ENCODE results near the gene TMEM89.

TMEM89 gene

DNA sequence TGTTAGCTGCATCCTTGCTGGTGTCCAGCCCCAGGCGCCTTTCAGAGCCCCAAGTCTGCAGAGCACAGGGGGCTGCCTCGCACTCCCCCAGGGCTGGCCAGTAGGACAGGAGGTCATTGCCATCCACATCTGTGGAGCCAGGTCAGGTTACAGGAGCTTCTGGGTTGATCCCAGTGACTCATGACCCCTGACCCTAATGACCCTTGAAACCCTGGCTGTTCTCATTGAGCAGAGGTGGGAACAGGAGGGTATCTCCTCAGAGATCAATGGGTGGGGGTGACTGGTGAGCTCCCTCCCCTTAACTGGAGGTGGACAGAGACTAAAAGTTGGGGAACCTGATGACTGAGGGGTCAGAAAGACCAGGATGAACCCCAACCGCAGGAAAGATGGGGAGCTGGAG lies 19.8 kb upstream of the TMEM89 start:
- DNase-seq: no peak

DNA sequence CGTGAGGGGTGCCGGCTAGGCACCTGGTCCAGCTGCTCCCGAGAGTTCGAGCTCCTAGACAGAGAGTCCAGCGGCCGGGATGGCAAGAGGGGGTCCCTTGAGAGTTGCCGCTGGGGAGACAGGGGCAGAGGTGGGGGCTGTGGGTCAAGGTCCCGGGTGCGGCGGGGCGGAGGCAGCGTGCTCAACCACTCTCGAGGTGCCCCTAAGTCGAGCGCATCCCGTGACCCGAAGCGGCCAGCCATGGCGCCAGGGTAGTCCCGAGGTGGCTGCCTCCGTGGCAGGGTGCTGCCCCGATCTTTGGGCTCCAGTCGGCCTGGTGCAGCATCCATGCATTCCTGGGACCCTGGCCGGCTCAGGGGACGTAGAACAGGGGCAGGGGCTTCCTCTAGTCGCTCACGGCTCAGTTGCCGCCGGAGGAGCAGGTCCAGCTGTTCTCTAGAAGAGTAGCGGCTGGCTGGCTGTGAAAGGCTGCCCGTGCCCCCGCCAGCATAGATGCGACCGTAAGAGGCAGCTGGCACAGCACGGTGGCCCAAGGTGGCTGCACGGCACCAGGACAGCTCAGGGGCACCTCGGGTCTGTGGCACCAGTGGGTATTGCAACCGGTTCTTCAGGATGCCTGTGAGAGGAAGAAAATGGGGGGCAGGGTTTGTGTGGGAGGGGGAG lies 18.5 kb upstream of the TMEM89 start:
- DNase-seq: no peak

DNA sequence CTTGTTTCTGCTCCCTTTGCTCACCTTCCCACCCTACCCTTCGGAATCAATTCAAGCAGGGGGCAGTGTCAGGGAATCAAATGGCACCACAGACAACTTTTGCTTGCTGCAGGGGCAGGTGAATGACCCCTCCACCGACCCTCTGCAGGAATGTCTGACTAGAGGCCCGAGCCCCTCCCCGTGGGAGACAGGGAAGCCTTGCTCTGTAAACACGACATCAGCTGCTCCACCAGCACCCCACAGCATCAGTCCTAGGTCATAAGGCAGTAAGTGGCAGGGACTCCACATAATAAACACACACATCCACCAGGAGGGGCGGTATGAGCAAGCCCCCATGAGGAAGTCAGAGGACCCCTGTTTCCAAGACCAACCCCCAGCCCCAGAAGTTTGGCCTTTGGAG lies 15.7 kb upstream of the TMEM89 start:
- DNase-seq: no peak

DNA sequence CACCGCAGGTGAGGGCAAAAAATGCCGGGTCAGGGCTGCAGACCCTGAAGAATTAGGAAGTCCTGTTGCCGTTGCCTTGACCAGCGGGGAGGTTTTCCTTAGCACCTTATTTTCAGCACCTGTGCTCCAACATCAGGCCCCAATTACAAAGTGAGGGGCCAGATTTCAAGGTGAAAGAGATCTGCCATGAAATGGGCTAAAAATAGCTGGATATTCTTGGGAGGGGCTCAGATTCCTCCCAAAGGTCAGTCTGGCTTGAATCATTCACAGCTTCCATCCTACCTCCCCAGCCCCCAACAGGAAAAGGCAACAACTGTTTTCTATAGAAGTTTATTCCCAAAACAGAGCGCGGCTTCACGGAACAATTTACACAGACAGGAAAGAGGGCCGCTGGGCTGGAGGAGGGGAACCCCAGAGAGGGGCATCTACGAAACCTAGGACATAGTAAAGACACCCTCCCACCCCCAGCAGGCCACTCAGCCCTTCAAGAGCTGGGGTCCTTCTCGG lies 14.6 kb upstream of the TMEM89 start:
- no peak for DNase-seq

DNA sequence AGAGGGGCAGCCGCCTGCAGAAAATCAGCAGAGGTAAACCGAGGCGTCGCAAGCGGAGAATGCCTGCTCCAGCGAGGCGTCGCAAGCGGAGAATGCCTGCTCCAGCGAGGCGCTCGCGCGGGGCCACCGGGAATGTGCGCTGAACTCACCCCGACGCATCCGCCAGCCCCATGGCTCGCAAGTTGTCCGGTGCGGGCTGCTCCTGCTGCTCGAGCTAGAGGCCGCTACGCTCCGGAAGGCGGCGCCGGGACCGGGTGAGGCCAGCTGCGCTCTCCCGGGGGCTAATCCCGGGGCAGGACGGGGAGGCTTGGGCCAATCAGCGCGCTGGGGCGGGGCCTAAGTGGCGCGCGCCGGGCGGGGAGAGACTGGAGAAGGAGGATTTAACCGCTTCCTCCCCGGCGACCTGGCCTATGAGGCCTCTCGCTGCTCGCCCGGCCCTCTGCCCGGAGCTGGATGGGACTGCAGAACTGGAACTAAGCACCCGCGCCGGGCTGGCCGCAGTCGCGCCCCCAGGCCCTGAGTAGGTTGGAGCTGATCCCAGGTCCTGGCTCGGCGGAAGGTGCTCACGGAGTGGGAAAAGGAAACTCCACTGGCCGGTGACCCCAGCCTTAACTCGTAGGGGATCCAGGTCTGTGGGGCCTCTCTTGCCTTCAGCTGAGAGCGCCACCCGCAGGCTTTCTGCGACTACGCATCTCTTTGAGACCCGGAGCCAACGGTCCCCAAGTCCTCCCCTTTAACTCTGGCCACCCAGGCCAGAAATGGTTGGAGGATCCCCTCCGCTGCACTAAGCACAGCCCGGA lies 13.9 kb upstream of the TMEM89 start, which contains the start of gene SLC26A6:
TSS of gene SLC26A6 (minus strand) at position 240 of the 800 bp plus-strand sequence. CDS start at position 172, 68 bp downstream.
- DNase-seq: peak; percentile 80

DNA sequence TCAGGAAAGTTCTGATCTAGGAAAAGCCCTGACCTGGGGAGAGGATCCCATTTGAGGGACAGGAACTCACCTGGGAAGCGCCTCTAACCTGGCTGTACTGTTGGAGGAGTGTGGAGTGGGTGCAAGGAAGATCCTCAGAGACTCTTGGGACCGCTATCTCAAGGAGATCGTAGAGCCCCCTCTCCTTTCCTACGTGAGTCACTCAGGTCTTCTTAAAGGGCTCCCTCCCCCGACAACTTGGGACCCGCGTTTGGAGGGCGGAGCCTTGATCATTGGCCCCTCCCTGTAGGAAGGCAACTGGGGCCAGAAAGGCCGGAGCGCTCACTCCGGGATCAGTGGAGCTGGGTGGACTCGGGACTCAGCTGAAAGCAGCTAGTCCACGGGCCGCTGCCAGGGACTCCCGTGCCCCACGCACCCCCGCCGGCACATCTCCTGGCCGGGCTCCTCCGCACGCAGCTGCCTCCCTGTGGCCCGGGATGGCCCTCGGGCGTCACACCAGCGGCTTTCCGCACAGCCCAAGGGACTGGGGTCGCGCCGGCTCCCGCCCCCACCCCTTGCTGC lies 13.2 kb upstream of the TMEM89 start:
- DNase-seq: no peak

DNA sequence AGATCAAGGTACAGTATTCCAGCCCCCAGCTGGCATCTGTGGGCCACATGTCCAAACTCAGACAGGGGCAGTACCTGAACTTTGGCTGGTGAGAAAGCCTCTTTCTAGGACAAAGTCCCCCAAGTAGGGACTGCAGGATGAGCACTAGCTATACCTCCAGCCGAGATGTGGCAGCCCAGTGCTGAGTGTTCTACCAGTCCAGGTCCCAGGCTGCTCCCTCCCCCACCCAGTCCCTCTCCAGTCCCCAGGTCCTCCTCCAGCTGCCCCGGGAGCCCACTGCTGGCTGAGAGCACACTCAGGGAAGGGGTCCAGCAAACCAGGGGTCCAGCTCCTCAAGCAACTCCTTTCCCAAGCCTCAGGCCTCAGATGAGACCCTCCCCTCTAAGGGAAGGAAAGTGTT lies 12.2 kb upstream of the TMEM89 start:
- no peak for DNase-seq

DNA sequence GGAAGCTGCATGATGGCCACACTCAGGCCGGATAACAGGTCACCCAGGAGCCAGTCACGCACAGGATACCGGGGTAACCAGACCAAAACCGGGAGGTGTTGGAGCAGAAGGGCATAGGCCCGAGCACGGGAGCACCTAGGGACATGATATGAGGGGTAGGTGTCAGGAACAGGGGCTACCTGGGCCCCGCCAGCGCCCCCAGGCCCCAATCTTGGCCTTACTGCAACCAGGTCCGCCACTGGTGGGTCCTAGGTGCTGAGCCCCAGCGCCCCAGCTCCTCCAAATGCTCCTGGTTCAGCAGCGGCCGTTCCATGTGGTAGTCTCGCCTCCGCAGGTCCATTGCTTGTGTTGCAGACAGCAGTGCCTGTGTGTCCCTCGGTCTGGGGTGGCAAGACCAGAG lies 11.7 kb upstream of the TMEM89 start:
- DNase-seq: no peak

DNA sequence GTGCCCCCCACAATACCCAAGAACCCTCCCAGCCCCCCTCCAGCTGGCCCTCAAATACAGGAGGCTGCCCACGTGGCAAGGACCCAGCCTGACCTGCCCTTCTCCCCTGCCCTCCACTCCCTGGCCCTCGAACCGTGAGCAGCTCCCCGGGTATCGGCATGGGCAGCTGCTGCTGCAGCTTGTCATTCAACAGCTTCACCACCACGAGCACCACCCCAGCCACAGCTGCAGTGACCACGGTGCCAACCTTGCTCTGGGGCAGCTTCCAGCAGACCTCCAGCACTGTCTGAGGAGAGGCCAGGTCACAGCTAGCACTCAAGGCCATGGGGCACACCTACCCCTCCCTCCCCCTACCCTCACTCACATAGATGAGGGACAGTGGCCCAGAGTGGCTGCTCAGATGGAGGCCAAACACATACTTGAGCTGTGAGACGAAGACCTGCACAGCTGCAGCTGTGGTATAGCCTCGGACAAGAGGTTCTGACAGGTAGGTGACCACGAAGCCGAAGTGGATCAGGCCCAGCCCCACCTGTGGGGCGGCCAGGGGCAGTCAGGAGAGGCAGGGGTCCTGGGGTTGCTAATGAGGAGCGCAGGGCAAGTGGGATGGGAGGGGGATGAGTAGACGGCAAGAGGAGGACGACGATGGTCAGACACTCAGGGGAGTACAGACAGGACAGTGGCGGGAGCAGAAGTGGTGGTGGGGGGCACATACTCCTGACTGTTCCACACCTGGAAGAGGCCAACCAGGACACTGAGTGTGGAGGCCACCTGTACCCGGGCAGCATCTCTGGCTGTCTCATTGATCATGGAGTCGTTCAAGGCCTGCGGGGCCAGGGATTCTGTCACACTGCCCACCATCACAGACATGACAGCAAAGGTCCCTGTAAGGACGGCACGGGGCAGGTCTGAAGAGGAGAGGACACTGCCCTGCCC lies 10.2 kb upstream of the TMEM89 start:
- no peak for DNase-seq

DNA sequence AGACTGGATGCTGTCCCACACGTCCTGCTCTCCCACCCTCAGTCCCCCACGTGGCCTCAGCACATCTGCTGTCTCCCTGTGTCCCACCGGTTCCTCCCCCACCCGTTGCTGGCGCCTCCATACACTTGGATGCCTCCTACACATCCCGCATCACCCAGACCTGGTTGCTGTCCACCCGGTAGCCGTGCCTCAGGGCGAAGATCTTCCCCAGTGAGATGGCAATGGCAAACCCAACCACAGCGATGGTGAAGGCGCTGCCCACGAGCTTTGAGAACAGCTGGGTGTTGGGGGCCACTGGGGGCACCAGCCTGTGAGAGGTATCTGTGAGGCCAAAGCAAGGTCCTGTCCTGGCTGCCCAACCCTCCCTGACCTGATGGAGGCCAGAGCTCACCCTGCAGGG lies 9.3 kb upstream of the TMEM89 start:
- no peak for DNase-seq

DNA sequence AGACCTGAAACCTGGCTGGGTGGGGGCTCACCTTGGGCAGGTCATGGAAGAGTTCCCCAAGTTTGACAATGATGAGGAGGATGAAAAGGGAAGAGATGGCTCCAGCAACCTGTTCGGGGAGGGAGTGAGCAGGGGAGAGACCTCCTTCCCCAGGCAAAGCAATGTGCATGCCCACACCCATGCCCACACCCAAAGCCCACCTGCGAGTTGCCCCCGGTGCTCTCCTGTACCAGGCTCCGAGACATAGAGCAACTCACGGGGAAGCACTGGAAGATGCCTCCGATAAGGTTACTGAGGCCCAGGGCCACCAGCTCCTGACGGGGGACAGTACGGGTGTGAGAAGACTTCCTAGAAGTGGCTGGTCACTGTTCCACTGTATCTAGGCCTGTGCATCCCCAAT lies 8.8 kb upstream of the TMEM89 start:
- no peak for DNase-seq

DNA sequence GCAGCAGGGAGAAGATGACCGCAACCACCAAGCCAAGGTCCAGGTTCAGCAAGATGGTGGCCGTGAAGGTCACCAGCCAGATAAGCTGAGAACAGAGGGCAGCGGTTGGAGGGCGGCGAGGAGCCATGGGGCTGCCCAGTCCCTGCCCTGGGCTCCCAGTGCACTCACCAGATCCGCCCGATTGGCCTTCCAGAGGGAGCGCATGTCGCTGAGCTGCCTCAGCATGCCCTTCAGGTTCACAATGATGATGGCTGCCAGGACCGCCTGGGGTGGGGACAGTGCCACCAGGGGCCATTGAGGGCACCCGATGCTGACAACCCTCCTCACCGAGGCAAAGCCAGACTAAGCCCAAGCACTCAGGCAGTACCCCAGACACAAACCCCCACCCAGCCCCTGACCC lies 8.3 kb upstream of the TMEM89 start:
- no peak for DNase-seq

DNA sequence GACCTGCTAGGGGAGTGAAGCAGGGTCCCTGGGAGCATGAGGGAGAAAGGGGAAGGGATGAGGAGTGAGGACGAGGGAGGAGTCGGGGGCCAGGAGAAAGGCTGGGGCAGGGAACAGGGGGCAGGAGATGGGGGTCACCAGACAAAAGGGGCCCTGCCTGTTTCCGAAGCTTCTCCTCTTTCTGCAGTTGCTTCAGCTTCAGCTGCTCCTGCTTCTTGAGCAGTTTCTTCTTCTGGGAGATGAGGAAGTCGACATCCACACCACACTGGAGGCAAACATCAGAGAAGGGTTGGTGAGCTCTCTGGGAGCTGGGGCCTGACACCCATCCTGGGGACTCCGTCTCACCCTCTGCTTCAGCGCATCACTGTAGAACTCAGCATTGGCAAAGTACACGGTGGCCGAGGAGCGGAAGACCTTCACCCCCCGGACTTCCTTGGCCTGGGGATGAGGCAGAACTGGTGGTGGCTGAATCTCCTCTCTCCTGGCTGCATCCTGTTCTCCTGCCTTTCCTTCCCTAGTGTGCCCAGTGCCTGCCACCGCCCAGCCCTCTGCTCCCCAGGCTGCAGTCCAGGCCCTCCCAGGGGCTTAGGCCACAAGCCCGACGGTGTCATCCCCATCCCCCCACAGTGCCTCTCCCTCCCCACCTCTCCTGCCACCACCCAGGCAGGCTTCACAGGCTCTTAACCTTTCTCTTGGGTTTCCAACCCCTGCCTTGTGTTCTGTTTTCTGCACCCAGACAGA lies 6.9 kb upstream of the TMEM89 start:
- no peak for DNase-seq

DNA sequence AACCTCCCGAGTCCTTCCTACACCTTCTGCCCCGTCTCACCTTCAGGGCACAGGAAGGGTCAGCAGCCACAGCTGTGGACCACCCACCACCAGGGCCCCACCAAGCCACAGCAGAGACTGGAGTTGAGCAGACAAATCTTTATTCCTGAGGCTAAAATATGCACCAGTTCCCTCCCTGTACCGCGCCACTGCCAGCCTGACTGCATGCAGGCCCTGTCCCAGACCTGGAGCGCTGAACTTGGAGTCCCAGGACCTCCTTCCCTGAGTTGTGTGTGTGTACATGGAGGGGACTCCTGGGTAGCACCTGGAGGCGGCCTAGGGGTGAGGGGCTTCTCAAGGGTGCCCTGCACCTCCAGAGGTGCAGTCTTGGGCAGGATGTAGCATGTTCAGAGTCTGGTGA lies 4.0 kb upstream of the TMEM89 start:
- no peak for DNase-seq

DNA sequence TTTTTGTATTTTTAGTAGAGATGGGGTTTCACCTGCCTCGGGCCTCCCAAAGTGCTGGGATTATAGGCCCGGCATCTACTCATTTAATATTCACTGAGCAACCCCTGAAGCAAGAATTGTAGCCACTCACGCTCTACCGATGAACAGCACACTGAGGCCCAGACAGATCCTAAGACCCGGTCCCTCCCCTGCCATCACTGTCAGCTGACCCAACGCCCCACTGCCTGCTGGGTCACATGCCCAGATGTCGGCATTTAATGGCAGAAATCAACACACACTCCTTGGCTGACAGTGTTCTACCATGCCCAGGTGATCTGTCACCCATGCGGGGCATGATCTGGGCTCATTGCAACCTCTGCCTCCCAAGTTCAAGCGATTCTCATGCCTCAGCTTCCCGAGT lies 3.2 kb upstream of the TMEM89 start:
- no peak for DNase-seq

DNA sequence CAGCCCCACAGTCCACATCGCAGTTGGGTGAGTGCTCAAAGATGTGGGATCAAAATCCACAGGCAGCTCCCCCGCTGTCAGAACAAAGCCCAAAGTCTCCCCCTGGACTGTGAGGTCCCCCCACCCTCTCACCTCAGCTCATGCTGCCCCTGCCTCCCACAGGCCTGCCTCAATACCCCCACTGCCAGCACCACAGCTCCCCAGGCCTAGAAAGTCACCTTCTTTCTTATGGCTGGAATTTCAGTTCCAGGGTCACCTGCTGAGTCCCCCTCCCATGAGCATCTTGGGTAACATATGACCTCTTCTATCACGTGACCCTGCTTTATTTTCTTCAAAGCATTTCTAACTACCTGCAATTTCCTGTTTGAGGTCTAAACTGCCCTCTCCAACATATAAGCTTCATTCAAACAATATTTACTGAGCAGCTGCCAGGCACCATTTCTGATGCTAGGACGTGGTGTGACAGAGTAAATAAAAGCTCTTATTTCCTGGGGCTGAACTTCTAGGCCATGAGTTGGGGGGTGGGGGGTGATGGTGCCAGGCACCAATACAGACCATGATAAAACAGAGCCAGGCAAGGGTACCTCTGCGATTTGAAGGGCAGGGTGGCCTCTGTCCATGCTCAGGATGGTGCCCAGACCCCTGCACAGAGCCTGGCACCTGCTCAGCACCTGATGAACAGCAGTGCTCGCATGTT lies 2.4 kb upstream of the TMEM89 start:
- DNase-seq: peak; percentile 16

DNA sequence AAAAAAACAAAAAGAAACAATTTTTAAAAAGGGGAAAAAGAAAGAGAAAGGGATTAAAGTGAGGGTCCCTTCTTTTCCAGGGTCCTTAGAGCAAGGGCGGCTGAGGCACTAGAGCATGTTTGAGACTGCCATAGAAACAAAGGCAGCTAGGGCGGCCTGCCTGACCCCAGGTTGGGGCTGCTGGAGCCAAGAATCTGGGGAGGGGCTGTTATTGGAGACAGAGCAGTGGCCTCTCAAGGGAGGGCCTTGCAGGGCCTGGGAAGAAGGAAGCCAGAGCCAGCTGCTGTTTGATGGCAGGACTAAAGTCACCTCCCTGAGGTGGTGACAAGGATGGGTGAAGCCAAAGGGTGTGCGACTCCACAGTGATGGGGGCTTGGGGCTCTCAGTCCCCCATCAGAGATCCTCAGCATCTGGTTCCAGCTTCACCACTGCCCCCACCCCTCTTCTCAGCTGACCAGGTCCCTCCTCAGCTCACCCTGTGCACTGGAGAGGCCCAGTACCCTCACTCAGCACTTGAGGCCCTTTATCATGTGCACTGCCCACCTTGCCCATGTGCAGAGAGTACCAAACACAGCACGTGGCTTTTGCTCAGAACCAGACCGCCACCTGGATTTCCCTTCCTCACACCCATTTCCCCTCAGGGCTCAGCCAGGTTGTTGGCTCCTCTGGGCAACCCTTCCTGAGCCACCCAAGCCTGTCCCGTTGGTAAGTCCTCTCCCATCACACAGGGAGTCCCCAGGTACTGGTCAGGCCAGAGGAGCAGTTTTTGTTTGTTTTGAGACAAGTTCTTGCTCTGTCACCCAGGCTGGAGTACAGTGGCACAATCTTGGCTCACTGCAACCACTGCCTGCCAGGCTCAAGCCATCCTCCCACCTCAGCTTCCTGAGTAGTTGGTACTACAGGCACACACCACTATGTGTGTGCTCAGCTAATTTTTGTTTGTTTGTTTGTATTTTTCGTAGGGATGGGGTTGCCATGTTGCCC lies 1.7 kb downstream of the TMEM89 start:
- no peak for DNase-seq

DNA sequence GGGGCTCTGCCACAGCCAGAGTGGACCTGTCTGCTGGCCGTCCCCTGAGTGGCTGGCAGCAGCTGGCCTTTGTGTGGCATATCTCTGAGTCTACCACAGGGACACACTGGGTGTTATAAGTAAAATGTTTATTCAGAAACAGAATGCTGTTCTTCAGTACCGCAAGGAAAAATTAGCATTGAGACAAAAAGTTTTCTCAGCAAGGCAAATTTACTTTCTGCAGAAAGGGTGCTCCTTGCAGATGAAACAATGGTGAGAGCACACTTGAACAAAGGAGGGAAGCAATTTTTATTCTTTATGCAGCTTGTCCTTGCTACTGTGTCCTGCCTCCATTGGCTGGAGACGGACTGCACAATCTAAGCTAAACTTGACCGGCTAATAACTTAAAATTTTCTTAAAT lies 4.0 kb downstream of the TMEM89 start:
- no peak for DNase-seq

DNA sequence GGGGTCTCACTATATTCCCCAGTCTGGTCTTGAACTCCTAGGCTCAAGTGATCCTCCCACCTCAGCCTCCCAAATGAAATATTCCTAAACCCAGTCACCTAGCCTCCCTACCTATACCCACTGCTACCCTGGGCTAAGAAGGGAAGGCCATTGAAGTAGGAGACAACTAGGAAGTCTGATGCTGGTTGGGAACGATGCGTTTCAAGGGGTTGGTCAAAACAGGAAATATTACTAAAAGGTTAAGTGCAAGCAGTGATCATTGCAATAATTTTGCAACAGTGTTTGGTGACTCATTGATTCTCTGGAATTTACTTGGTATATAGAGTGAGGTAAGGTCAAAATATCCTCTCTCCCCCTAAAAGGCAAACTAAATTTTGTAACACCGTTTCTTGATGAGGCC lies 7.5 kb downstream of the TMEM89 start:
- DNase-seq: no peak

DNA sequence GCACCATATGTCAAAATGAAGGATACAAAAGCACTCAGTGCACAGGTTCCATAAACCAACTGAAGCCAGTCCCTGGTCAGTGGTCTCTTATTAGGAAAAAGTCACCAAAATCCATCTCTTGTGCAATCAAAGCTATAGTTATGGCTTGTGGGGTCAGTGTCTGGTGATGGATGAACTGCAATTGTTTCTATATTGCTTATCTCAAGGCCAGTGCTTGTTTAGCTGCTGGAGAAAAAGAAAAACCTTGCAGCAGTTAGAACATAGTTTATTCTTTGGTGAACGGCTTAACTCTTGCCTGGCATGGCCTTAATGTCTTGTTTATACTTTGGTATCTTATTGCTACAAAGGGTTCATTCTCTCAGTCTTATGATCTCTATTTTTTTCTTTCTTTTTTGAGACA lies 9.3 kb downstream of the TMEM89 start:
- no peak for DNase-seq
